B cell (primary cell): ENCODE data around the gene CHCHD4. TPM values are rescaled to one million over a fixed set of nuclear protein-coding genes. Genes with fewer than 3 reads are reported as not detected.

ENCODE experiments used
- ATAC-seq: fragments of 200-7000 bp; cut with Tn5 transposase; one replicate; pipeline ENCODE4 v1.10.0; 2021; ENCODE audit warnings: low read depth, mild to moderate bottlenecking, moderate number of reproducible peaks, moderate library complexity
- CTCF ChIA-PET: fragments of 350-600 bp; sonication (Branson Sonifier 250); formaldehyde crosslinking; loops from one replicate; lab custom pipeline; 2021; ENCODE audit warnings: antibody characterized with exemption, inconsistent platforms; lab: Charles Lee
- POLR2A ChIA-PET: fragments of 350-600 bp; sonication (Branson Sonifier 250); formaldehyde crosslinking; loops from one replicate; lab custom pipeline; 2021; ENCODE audit warnings: antibody characterized with exemption; lab: Charles Lee
- DNase-seq: peaks from one replicate; pipeline ENCODE4 v3.0.0; 2013
- H2AFZ ChIP-seq: 2 replicates; pipeline ENCODE4 v1.6.1; 2012; ENCODE audit warnings: mild to moderate bottlenecking, low read depth, low read length; ENCODE audit not compliant: insufficient read depth, poor library complexity, severe bottlenecking
- H3K27ac ChIP-seq, 2 donors: 1 replicate in 1 of 2; 2 replicates in 1 of 2; pipeline ENCODE4 v1.5.1; 2012 to 2013; ENCODE audit warnings: low read length in 2 of 2, mild to moderate bottlenecking in 2 of 2, moderate library complexity in 1 of 2
- H3K27me3 ChIP-seq, 4 experiments: fragments of 200-600 bp in 1 of 4; sonication (generic) in 1 of 4; replicated peaks in 1 of 4; 1 replicate in 2 of 4; 2 replicates in 2 of 4; pipeline versions ENCODE4 v1.6.1 to v1.7.0; 2013 to 2016; ENCODE audit warnings: low read length in 3 of 4, mild to moderate bottlenecking in 2 of 4, mixed read lengths in 1 of 4, moderate library complexity in 1 of 4; ENCODE audit not compliant: insufficient read depth in 4 of 4, control insufficient read depth in 3 of 4; ENCODE audit errors: control extremely low read depth in 1 of 4
- H3K36me3 ChIP-seq, 2 experiments: replicated peaks in 1 of 2; 1 replicate in 1 of 2; 2 replicates in 1 of 2; pipeline versions ENCODE4 v1.6.1 to v1.7.1; 2013; ENCODE audit warnings: low read length in 1 of 2; ENCODE audit not compliant: insufficient read depth in 2 of 2, control insufficient read depth in 1 of 2; ENCODE audit errors: control extremely low read depth in 1 of 2, extremely low read depth in 1 of 2
- H3K4me1 ChIP-seq, 2 donors: fragments of 200-600 bp in 1 of 2; sonication (generic) in 1 of 2; 1 replicate in 1 of 2; 2 replicates in 1 of 2; pipeline versions ENCODE4 v1.5.1 to v1.6.1; 2013 to 2017; ENCODE audit warnings: low read length in 2 of 2; ENCODE audit not compliant: control insufficient read depth in 2 of 2, insufficient read depth in 2 of 2
- H3K4me2 ChIP-seq: replicated peaks from 2 replicates; pipeline ENCODE3; 2012; ENCODE audit warnings: mild to moderate bottlenecking, low read depth, low read length; ENCODE audit not compliant: poor library complexity, severe bottlenecking
- H3K4me3 ChIP-seq, 5 experiments: fragments of 200-600 bp in 1 of 5; sonication (generic) in 1 of 5; 1 replicate in 3 of 5; 2 replicates in 2 of 5; pipeline versions ENCODE4 v1.5.1 to v1.7.0; 2011 to 2016; ENCODE audit warnings: low read length in 4 of 5, mild to moderate bottlenecking in 4 of 5, low read depth in 2 of 5, control low read depth in 1 of 5, moderate library complexity in 1 of 5; ENCODE audit not compliant: insufficient read depth in 1 of 5; ENCODE audit errors: control extremely low read depth in 1 of 5, extremely low read depth in 1 of 5
- H3K79me2 ChIP-seq: fragments of 200-600 bp; sonication (generic); one replicate; pipeline ENCODE4 v1.6.0; 2016; ENCODE audit warnings: low read length; ENCODE audit not compliant: control insufficient read depth, insufficient read depth
- H3K9ac ChIP-seq: fragments of 200-600 bp; sonication (generic); 2 replicates; pipeline ENCODE4 v1.6.1; 2017; ENCODE audit warnings: mild to moderate bottlenecking, low read length, moderate library complexity
- H3K9me3 ChIP-seq, 3 donors: one replicate each; pipeline versions ENCODE4 v1.6.1 to v1.7.1; 2013; ENCODE audit warnings: low read length in 2 of 3; ENCODE audit not compliant: control insufficient read depth in 2 of 3, insufficient read depth in 1 of 3; ENCODE audit errors: control extremely low read depth in 1 of 3
- H4K20me1 ChIP-seq: 2 replicates; pipeline ENCODE4 v1.6.0; 2012; ENCODE audit warnings: mild to moderate bottlenecking, low read length; ENCODE audit not compliant: insufficient read depth, control insufficient read depth, poor library complexity, severe bottlenecking
- H3K27ac Mint-ChIP-seq: one replicate; pipeline ENCODE4 v1.8.0; 2021; ENCODE audit warnings: mixed read lengths
- H3K27me3 Mint-ChIP-seq: one replicate; pipeline ENCODE4 v1.8.0; 2021; ENCODE audit warnings: mixed read lengths
- H3K4me1 Mint-ChIP-seq: one replicate; pipeline ENCODE4 v1.8.0; 2021; ENCODE audit warnings: mixed read lengths
- H3K4me3 Mint-ChIP-seq: one replicate; pipeline ENCODE4 v1.8.0; 2021; ENCODE audit warnings: mixed read lengths
- H3K9me3 Mint-ChIP-seq: one replicate; pipeline ENCODE4 v1.8.0; 2022; ENCODE audit warnings: mixed read lengths; ENCODE audit not compliant: insufficient read depth
- EZH2 ChIP-seq: IDR thresholded peaks from 2 replicates; pipeline ENCODE4 v1.6.1; 2012; ENCODE audit warnings: borderline replicate concordance, low read depth, mild to moderate bottlenecking, moderate library complexity, low read length; ENCODE audit not compliant: insufficient read depth, poor library complexity, severe bottlenecking
- WGBS: methylation state at CpG from one replicate; pipeline ENCODE4 v1.1.5; 2013; ENCODE audit warnings: missing lambda C conversion rate; ENCODE audit not compliant: insufficient coverage; 5-methylcytosine and 5-hydroxymethylcytosine counted together
- intact Hi-C: fragments of 100-400 bp; cut with micrococcal nuclease; formaldehyde crosslinking; loops from one replicate; pipeline ENCODE4 v1.10.0; 2022
- polyA plus RNA-seq: library from polyadenylated mRNA; depleted of rRNA; stranded (reverse); fragments of >200 nt; gene quantifications from 2 replicates; pipeline ENCODE4 v1.2.3, GENCODE V29; 2012
- total RNA-seq, 2 donors: library from RNA; stranded (reverse); fragments of 120-200 nt in 1 of 2; gene quantifications; 1 replicate in 1 of 2; 2 replicates in 1 of 2; pipeline versions ENCODE4 v1.2.3 to v1.2.4, GENCODE V29; 2013 to 2022
- TF ChIP-seq, protein P1 (sequence below): fragments of 200-600 bp; IDR thresholded peaks from one replicate; pipeline ENCODE4 v1.8.0; 2022; ENCODE audit warnings: antibody characterized with exemption, mild to moderate bottlenecking

CHCHD4 gene
- total and polyA plus RNA-seq, 2 donors (not counting 1 experiment from before 2014, with no cell fraction given), result 3.7 to 8.0 TPM

DNA sequence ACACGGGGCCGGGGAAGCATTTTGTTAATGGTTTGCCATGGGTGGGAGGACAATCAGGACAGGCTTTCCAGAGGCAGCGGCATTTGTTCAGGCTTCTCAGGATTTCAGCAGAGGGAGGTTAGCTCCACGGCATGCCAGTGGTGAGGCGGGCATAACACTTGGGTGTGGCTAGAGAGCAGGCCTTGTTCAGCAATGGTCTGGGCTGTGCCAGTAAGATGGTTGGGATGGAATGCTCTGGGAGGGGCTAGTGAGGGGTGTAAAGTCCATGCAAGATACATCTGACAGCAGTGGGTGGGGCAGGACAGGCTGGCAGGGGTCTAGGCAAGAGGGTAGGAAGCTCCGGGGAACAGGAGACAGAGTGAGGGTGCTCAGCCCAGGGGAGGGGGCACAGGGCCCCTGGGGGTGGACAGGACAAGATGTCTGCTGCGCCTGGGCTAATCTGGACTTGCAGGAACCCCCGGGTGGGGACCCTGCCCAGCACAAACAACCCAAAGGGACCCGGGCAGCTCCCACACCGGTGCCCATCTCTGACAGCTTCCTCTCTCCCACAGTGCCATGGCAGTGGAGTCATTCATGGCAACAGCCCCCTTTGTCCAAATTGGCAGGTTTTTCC, 8.6 kb upstream of the CHCHD4 start:
- no peak for TF ChIP-seq EZH2
- TF ChIP-seq, protein P1, sequence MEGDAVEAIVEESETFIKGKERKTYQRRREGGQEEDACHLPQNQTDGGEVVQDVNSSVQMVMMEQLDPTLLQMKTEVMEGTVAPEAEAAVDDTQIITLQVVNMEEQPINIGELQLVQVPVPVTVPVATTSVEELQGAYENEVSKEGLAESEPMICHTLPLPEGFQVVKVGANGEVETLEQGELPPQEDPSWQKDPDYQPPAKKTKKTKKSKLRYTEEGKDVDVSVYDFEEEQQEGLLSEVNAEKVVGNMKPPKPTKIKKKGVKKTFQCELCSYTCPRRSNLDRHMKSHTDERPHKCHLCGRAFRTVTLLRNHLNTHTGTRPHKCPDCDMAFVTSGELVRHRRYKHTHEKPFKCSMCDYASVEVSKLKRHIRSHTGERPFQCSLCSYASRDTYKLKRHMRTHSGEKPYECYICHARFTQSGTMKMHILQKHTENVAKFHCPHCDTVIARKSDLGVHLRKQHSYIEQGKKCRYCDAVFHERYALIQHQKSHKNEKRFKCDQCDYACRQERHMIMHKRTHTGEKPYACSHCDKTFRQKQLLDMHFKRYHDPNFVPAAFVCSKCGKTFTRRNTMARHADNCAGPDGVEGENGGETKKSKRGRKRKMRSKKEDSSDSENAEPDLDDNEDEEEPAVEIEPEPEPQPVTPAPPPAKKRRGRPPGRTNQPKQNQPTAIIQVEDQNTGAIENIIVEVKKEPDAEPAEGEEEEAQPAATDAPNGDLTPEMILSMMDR, result no peak
- intact Hi-C loops, result no loop called here
- ATAC-seq (no peak), DNase-seq (no peak)
- H3K27me3 ChIP-seq, result no peaks in the 10 kb centered on the region
- no peak overlapping the region for H3K4me2 ChIP-seq
- WGBS, result 97% methylated on average over 10 of the region's 10 CpGs
- H3K9me3 ChIP-seq, result no peaks in the 10 kb centered on the region
- no peak overlapping the region for H3K27ac ChIP-seq
- Mint-ChIP-seq H3K27me3 (no peaks in the 10 kb centered on the region), H3K4me3 (no peak overlapping the region), H3K9me3 (no peaks in the 10 kb centered on the region), H3K27ac (no peak overlapping the region), H3K4me1 (peaks cover under 1% of the 10 kb centered on the region)
- no peaks in the 10 kb centered on the region for H3K4me1 ChIP-seq
- peaks cover 13% of the 10 kb centered on the region for H4K20me1 ChIP-seq
- CTCF ChIA-PET, result interaction anchor here (0.6 to 0.8 kb wide), 2 partner anchors 12 to 1298 kb away, joined by 3 read pairs; no protein-coding TSS in a partner anchor
- H3K9ac ChIP-seq, result no peak overlapping the region
- H3K4me3 ChIP-seq, result no peak overlapping the region
- H3K36me3 ChIP-seq, result peaks cover 0 to 76% of the 10 kb centered on the region in 2 experiments
- peaks cover 11% of the 10 kb centered on the region for H3K79me2 ChIP-seq
- POLR2A ChIA-PET, result no interaction called here
- no peak overlapping the region for H2AFZ ChIP-seq

- 93% methylated on average over 5 of the region's 6 CpGs for WGBS
- Histone ChIP-seq H4K20me1 (peaks cover 19% of the 10 kb centered on the region), H3K9me3 (no peaks in the 10 kb centered on the region), H3K27ac (no peak overlapping the region), H3K4me1 (no peaks in the 10 kb centered on the region), H3K9ac (no peak overlapping the region), H3K4me2 (no peak overlapping the region), H3K27me3 (no peaks in the 10 kb centered on the region), H3K4me3 (no peak overlapping the region), H3K79me2 (peaks cover 17% of the 10 kb centered on the region), H2AFZ (no peak overlapping the region), H3K36me3 (peaks cover 0 to 70% of the 10 kb centered on the region in 2 experiments)
- no peak overlapping the region for H3K4me3 Mint-ChIP-seq
- TF ChIP-seq, protein P1, result no peak
- no peak for TF ChIP-seq EZH2
- H3K27ac Mint-ChIP-seq, result no peak overlapping the region
- no peaks in the 10 kb centered on the region for H3K27me3 Mint-ChIP-seq
- peaks cover 4% of the 10 kb centered on the region for H3K4me1 Mint-ChIP-seq
- H3K9me3 Mint-ChIP-seq, result no peaks in the 10 kb centered on the region
- no peak for ATAC-seq
- ChIA-PET CTCF (interaction anchor here (0.8 kb wide), 1 partner anchor 11 kb away, joined by 3 read pairs; no protein-coding TSS in a partner anchor), POLR2A (no interaction called here)
- no peak for DNase-seq
- intact Hi-C loops, result no loop called here
Measured at GRCh38 chr3:14132689-14133088, 8.0 kb upstream of the CHCHD4 start.
